Kidney epithelial cell (primary cell): Measurements from ENCODE around the gene CCDC83. TPM values are rescaled to one million over a fixed set of nuclear protein-coding genes. Genes with fewer than 3 reads are reported as not detected.

Source experiments
- DNase-seq: peaks from one replicate; pipeline ENCODE4 v3.0.0-alpha.2; 2010; ENCODE audit warnings: low read depth
- H3K27me3 ChIP-seq: 2 replicates; pipeline ENCODE4 v1.6.0; 2011; ENCODE audit warnings: low read length; ENCODE audit not compliant: control insufficient read depth, insufficient read depth
- H3K36me3 ChIP-seq: 2 replicates; pipeline ENCODE4 v1.5.1; 2011; ENCODE audit warnings: low read length; ENCODE audit not compliant: control insufficient read depth, insufficient read depth
- H3K4me3 ChIP-seq: 2 replicates; pipeline ENCODE4 v1.5.1; 2011; ENCODE audit warnings: low read depth, mild to moderate bottlenecking, control low read depth, low read length
- CTCF ChIP-seq: IDR thresholded peaks from 2 replicates; pipeline ENCODE4 v1.5.1; 2011; ENCODE audit warnings: mild to moderate bottlenecking, moderate library complexity, low read length, control low read depth, inconsistent platforms; ENCODE audit not compliant: insufficient read depth, poor library complexity, severe bottlenecking
- total RNA-seq: library from RNA; depleted of rRNA; stranded (reverse); fragments of >200 nt; gene quantifications from 2 replicates; pipeline ENCODE4 v1.2.3, GENCODE V29; 2015

CCDC83 gene
- total RNA-seq, 1 donor from 2014 or later: not detected

GRCh38 chr11:85898456-85898855 lies 43.3 kb downstream of the CCDC83 start:
- Histone ChIP-seq H3K27me3 (no peaks in the 10 kb centered on the region), H3K4me3 (no peak overlapping the region)
- no peak for TF ChIP-seq CTCF

GRCh38 chr11:85902353-85902752 lies 47.2 kb downstream of the CCDC83 start:
- no peak for DNase-seq
- TF ChIP-seq CTCF: no peak
- H3K27me3 ChIP-seq: no peaks in the 10 kb centered on the region

More at GRCh38 chr11:85898456-85898855, 43.3 kb downstream of the CCDC83 start:
- no peak for DNase-seq
- H3K36me3 ChIP-seq: no peaks in the 10 kb centered on the region

DNA sequence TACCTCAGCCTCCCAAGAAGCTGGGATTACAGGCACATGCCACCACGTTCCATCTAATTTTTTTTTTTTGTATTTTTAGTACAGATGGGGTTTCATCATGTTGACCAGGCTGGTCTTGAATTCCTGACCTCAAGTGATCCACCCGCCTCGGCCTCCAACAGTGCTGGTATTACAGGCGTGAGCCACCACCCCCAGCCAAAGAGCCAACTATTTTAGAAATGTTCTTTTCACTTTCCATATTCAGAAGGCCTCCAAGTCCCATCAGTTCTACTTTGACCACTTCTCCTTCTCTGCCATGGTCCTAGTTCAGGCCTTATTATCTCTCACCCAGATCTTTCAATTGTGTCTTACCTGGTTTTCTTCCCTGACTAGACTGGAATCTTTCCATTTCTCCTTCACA lies 48.2 kb downstream of the CCDC83 start:
- DNase-seq: no peak
- H3K4me3 ChIP-seq: no peak overlapping the region
- no peak for TF ChIP-seq CTCF
- no peaks in the 10 kb centered on the region for H3K36me3 ChIP-seq
- no peaks in the 10 kb centered on the region for H3K27me3 ChIP-seq

More at GRCh38 chr11:85902353-85902752, 47.2 kb downstream of the CCDC83 start:
- Histone ChIP-seq H3K36me3 (no peaks in the 10 kb centered on the region), H3K4me3 (no peak overlapping the region)

GRCh38 chr11:85903811-85904210 lies 48.6 kb downstream of the CCDC83 start:
- TF ChIP-seq CTCF: no peak

GRCh38 chr11:85912414-85912813 lies 57.2 kb downstream of the CCDC83 start:
- no peak for TF ChIP-seq CTCF
- Histone ChIP-seq H3K36me3 (no peaks in the 10 kb centered on the region), H3K27me3 (no peaks in the 10 kb centered on the region), H3K4me3 (no peak overlapping the region)
- DNase-seq: no peak

More at GRCh38 chr11:85903811-85904210, 48.6 kb downstream of the CCDC83 start:
- no peak for DNase-seq
- Histone ChIP-seq H3K27me3 (no peaks in the 10 kb centered on the region), H3K4me3 (no peak overlapping the region), H3K36me3 (no peaks in the 10 kb centered on the region)

DNA sequence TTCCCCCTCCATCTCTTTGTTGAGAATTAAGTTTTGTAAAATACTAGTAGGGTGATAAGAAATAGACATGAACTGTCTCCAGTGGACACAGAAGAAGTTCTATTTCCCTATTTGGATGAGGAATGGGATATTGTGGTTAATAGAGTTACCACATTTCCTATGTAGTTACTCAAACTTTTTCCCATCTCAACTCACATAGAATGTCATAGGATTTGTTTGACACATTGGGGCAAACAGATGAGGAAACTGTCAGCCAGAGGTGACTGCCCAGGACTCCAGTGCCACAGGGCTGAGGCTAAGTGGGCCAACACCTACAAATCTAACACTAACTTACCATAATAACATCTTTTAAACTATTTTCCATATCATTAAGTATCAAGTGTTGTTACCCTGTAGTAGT lies 58.3 kb downstream of the CCDC83 start:
- no peaks in the 10 kb centered on the region for H3K36me3 ChIP-seq
- no peak for TF ChIP-seq CTCF
- no peak for DNase-seq
- no peaks in the 10 kb centered on the region for H3K27me3 ChIP-seq
- no peak overlapping the region for H3K4me3 ChIP-seq
